NCI-H1694 (cell line): ENCODE measurements around the gene DENND6B.
"Not testable (repeated sequence)": the region's sequence is repeated elsewhere in the genome, so short reads cannot be mapped to it uniquely, and the experiment has no call there.

Experiments
- DNase-seq: peaks from one replicate; lab custom pipeline; 2025; lab: John Stamatoyannopoulos, UW

Gene DENND6B

GRCh38 chr22:50338860-50339462 lies 12.1 kb upstream of the DENND6B start:
- no peak for DNase-seq

GRCh38 chr22:50338042-50338573 lies 11.3 kb upstream of the DENND6B start:
- DNase-seq: no peak

- no peak for DNase-seq
These were observed 10.6 kb upstream of the DENND6B start for GRCh38 chr22:50337262-50338041.

GRCh38 chr22:50334433-50334832 lies 7.6 kb upstream of the DENND6B start:
- DNase-seq: not testable (repeated sequence)

DNA sequence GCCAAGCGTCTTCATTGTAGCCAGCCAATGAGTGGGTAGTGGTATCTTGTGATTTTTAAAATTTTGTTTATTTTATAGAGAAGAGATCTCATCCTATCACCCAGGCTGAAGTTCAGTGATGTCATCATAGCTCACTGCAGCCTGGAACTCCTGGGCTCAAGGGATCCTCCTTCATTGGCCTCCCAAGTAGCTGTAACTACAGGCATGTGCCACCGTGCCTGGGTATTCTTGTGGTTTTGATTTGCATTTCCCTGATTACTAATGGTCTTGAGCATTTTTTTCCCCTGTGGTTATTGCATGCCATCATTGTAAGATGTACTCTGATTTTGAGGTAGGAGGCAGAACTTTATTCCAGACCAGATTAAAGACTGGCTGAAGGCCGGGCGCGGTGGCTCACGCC lies 2.4 kb upstream of the DENND6B start:
- DNase-seq: no peak

- DNase-seq: no peak
These were observed 853 bp upstream of the DENND6B start for GRCh38 chr22:50327711-50328019.

GRCh38 chr22:50326225-50326955 lies 422 bp downstream of the DENND6B start:
- DNase-seq: no peak

- DNase-seq: no peak
These were observed 1.2 kb downstream of the DENND6B start for GRCh38 chr22:50325444-50326224.

- no peak for DNase-seq
These were observed 2.9 kb downstream of the DENND6B start for GRCh38 chr22:50323900-50324299.

DNA sequence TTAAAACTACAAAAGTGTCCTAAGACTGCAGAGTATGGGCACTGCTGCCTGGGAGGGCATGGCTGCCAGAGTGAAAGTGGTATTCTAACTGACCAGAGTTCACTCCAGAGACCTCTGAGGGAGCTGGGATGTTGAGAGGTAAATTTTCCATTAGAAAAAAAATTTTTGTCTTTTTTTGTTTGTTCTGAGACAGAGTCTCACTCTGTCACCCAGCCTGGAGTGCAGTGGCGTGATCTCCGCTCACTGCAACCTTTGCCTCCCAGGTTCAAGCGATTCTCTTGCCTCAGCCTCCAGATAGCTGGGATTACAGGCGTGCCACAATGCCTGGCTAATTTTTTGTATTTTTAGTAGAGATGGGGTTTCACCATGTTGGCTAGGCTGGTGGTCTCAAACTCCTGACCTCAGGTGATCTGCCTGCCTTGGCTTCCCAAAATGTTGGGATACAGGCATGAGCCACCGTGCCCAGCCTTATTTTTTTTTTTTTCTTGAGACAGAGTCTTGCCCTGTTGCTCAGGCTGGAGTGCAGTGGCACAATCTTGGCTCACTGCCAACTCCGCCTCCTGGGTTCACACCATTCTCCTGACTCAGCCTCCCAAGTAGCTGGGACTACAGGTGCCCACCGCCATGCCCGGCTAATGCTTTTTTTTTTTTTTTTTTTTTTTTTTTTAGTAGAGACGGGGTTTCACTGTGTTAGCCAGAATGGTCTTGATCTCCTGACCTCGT lies 4.3 kb downstream of the DENND6B start:
- DNase-seq: not testable (repeated sequence)

DNA sequence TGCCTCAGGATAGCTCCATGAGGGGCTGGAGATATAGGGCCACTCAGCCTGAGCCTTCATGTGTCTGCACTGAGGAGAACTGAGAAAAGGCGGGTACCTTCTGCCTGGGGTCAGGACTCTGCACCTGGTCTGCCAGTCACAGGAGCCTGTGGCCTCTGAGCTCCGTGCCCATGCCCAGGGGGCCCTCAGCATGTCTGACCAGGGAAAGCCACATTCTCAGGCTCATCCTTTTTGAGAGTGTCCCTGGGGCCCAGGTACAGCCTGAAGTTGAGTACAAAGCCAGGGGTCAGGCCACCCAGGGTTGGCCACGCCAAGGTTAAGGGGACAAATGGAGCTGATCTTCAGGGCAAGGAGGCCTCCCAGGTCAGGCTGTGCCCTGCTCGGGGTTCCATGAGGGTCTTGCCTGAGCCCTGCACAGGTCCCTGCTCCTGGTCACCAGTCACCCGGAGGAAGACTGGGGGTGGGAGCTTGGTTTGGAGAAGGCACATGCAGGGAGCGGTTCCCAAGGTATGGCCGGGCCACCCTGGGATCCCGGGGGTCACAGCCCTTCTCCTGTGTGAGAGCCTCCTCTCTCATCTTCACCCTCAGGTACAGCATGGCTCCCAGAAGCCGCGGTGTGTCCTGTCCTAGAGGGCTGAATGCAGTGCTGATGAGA lies 6.0 kb downstream of the DENND6B start:
- DNase-seq: no peak

DNA sequence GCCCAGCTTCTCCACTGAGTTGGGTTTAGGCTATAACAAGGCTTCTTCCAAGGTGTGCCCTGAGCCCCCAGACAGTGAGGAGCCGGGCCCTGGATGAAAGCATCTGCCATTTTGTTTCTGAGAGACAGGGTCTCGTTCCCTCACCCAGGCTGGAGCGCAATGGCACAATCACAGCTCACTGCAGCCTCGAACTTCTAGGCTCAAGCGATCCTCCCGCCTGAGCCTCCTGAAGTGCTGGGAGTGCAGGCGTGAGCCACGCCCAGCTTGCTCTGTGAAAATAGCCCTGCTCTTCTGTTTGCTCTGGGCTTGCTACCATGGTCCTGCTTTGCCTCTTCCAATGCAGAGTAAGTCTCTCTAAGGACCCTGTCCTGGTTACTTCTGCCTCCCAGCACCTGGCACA lies 6.7 kb downstream of the DENND6B start:
- DNase-seq: no peak

GRCh38 chr22:50319503-50319951 lies 7.3 kb downstream of the DENND6B start:
- no peak for DNase-seq

DNA sequence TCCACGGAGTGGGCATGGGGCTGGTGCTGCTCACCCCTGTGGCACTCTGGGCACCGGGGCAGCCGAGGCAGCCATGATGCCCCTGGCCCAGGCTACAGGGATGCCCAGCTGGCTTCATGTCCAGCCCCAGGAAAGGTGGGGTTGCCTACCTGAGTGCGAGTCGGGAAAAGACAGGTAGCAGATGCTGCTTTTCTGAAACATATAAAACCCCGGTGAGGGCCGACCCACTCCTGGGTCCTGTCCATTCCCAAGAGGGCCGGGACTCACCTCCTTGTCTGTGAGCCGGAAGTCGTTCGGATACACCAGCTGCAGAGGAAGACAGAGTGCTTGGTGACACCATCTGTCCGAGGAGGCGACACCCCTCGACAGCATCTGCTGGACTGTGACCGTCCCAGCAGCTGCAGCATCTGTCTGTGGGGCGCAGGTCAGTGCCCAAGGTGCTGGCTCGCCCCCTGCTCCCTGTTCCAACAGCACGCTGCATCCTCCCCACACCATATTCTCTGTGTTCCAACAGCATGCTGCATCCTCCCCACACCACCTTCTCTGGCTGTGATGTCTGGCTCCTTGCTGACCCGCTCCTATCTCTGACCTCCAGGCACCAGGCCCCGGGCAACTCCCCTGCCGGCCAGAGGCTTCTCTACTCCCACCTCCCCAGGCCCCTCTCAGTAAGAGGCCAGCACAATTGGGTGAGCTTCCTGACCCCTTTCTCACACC lies 8.0 kb downstream of the DENND6B start:
- no peak for DNase-seq

DNA sequence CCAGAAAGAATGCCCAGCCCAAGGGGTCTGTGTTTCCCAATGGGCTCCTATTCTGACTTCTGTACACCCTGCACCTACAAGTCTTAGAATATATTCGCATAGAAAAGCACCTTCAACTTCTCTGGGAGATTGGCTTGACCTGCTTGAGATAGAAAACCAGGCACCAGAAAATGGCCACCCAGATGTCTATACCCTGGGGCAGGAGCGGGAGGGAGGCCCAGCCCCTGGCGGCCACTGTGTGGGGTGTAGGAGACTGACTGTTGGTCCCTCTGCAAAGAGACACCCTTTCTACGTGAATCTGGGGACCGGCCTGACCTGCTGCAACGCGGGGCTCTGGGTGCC lies 8.5 kb downstream of the DENND6B start:
- DNase-seq: no peak

GRCh38 chr22:50317674-50318073 lies 9.1 kb downstream of the DENND6B start:
- no peak for DNase-seq

DNA sequence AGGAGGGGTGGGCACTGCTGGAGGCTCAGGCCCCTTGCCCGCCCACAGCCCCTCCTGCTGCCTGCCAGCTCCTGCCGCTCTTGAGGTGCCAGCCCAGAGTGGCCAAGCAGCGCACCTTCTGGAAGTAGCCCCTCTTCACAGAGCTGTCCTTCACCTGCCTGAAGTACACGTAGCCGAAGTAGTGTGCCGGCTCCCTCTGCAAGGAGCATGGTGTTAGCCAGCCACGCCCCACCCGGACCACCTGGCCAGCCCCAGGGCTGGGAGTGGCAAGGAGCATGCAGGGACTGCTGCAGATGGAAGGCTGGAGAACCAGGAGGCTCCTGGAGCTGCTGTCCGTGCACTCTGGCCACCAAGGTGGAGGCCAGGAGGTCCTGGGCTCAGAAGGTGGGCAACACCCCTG lies 9.6 kb downstream of the DENND6B start:
- DNase-seq: no peak

DNA sequence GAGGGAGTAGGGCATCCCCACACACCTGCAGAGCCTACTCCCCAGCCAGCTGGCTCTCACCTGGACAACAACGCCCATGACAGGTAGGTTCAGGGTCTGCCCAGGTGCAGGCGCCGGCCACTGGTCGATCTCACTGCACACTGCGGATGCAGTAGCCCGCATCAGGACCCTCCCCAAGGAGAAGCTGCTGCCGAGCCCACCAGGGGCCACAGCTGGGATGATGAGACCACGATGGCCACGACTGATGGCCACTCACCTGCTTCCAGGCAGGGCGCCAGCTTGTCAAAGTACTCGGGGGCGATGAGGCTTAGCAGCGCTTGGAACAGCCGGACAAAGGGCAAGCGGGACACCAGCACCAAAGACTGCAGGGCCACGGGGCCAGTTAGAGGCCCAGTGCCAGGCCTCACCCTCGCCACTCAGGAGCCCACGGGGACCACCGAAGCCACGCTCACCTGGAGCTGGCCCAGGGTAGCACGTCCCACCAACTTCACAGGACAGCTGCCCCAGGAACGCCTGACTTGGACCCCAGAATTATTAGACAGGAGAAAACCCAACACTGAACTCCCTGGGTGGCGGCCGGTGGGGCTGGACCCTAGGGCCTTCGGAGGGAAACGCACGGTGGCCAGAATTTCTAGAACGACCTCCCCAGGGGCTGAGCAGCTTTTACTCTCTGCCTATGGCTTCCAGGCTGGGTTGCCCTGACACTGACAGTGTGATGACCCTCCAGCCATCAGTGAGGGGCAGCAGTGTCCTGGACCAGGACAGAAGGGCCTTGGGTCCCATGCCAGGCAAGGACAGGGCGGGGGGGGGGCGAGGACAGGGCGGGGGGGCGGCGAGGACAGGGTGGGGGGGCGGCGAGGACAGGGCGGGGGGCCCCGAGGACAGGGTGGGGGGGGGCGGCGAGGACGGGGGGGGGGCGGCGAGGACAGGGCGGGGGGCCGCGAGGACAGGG lies 10.4 kb downstream of the DENND6B start:
- no peak for DNase-seq
